SK-N-MC (cell line): ENCODE results near the gene MAML2.

Experiments
- EZH2 ChIP-seq: fragments of 200-600 bp; sonication (generic); IDR thresholded peaks from one replicate; pipeline ENCODE4 v1.6.1; 2017; ENCODE audit warnings: antibody characterized with exemption
- POLR2AphosphoS5 ChIP-seq: IDR thresholded peaks from 2 replicates; pipeline ENCODE4 v1.6.1; 2012; ENCODE audit warnings: mild to moderate bottlenecking, low read depth, low read length, borderline replicate concordance

DNA sequence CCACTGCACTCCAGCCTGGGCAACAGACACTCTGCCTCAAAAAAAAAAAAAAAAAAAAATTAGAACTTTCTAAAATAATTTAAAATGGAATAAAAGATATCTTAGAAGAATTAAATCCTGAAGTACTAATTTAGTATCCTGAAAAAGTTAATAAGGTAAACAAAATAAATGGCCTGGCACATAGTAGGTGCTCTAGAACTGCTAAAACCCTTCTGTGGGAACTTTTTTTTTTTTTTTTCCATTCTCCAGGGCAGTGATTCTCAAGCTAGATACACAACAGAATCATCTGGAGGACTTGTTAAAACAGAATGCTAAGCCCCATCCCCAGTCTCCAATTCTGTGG, 65.3 kb downstream of the MAML2 start:
- TF ChIP-seq EZH2 (no peak), POLR2AphosphoS5 (no peak)
